Measurements from ENCODE around the gene SLC22A15. TPM values are rescaled to one million over a fixed set of nuclear protein-coding genes. Genes with fewer than 3 reads are reported as not detected.

The SLC22A15 gene
- under 1 TPM; 0.20 to 0.81 TPM for total RNA-seq

GRCh38 chr1:115976062-115976920 lies at the start of gene SLC22A15:
Gene SLC22A15 (plus strand): TSS chr1:115976513. CDS start chr1:115976628, 115 bp downstream.
- Mint-ChIP-seq H3K9me3 (no peaks in the 10 kb centered on the region), H3K27ac (peak within 1 kb of the TSS; percentile 39), H3K27me3 (peaks cover 55% of the 10 kb centered on the region), H3K36me3 (ENCODE audit: low read depth) (no peaks in the 10 kb centered on the region), H3K4me1 (peaks cover 9% of the 10 kb centered on the region), H3K4me3 (peak within 1 kb of the TSS; percentile 76)
- POLR2A ChIA-PET: no interaction called here
- DNase-seq: peak; percentile 51
- CTCF ChIA-PET: no interaction called here

- no peak overlapping the region for H3K4me3 Mint-ChIP-seq
- no peaks in the 10 kb centered on the region for H3K36me3 Mint-ChIP-seq (ENCODE audit: low read depth)
- H3K27ac Mint-ChIP-seq: no peak overlapping the region
- no peaks in the 10 kb centered on the region for H3K27me3 Mint-ChIP-seq
- ChIA-PET POLR2A (no interaction called here), CTCF (no interaction called here)
- DNase-seq: no peak
- no peaks in the 10 kb centered on the region for H3K4me1 Mint-ChIP-seq
- H3K9me3 Mint-ChIP-seq: no peaks in the 10 kb centered on the region
These were observed 48.3 kb upstream of the SLC22A15 start for GRCh38 chr1:115927971-115928370.

GRCh38 chr1:115929881-115930280 lies 46.4 kb upstream of the SLC22A15 start:
- Mint-ChIP-seq H3K4me3 (no peak overlapping the region), H3K36me3 (ENCODE audit: low read depth) (no peaks in the 10 kb centered on the region), H3K27ac (no peak overlapping the region), H3K27me3 (no peaks in the 10 kb centered on the region), H3K4me1 (no peaks in the 10 kb centered on the region), H3K9me3 (no peaks in the 10 kb centered on the region)
- CTCF ChIA-PET: no interaction called here
- DNase-seq: no peak
- POLR2A ChIA-PET: no interaction called here

GRCh38 chr1:115933625-115934024 lies 42.7 kb upstream of the SLC22A15 start:
- CTCF ChIA-PET: interaction anchor here (0.6 kb wide), 1 partner anchor 861 kb away, joined by 3 read pairs; no protein-coding TSS in a partner anchor
- no peak overlapping the region for H3K4me3 Mint-ChIP-seq

GRCh38 chr1:115939455-115939854 lies 36.9 kb upstream of the SLC22A15 start:
- no peak overlapping the region for H3K4me3 Mint-ChIP-seq
- H3K27ac Mint-ChIP-seq: no peak overlapping the region
- DNase-seq: no peak
- H3K27me3 Mint-ChIP-seq: peaks cover 10% of the 10 kb centered on the region
- H3K4me1 Mint-ChIP-seq: no peaks in the 10 kb centered on the region
- CTCF ChIA-PET: no interaction called here
- POLR2A ChIA-PET: no interaction called here
- no peaks in the 10 kb centered on the region for H3K9me3 Mint-ChIP-seq
- H3K36me3 Mint-ChIP-seq (ENCODE audit: low read depth): no peaks in the 10 kb centered on the region

More at GRCh38 chr1:115933625-115934024, 42.7 kb upstream of the SLC22A15 start:
- DNase-seq: no peak
- H3K27ac Mint-ChIP-seq: no peak overlapping the region
- H3K4me1 Mint-ChIP-seq: no peaks in the 10 kb centered on the region
- H3K36me3 Mint-ChIP-seq (ENCODE audit: low read depth): no peaks in the 10 kb centered on the region
- peaks cover 10% of the 10 kb centered on the region for H3K27me3 Mint-ChIP-seq
- no peaks in the 10 kb centered on the region for H3K9me3 Mint-ChIP-seq
- POLR2A ChIA-PET: interaction anchor here (0.6 kb wide), 1 partner anchor 28 kb away, joined by 3 read pairs; no protein-coding TSS in a partner anchor

- no peak overlapping the region for H3K4me3 Mint-ChIP-seq
- H3K27ac Mint-ChIP-seq: no peak overlapping the region
- no peaks in the 10 kb centered on the region for H3K4me1 Mint-ChIP-seq
- CTCF ChIA-PET: interaction anchor here (1.8 kb wide), 1 partner anchor 9 kb away, joined by 3 read pairs; no protein-coding TSS in a partner anchor
- POLR2A ChIA-PET: no interaction called here
- no peak for DNase-seq
- H3K36me3 Mint-ChIP-seq (ENCODE audit: low read depth): no peaks in the 10 kb centered on the region
- peaks cover 14% of the 10 kb centered on the region for H3K27me3 Mint-ChIP-seq
- H3K9me3 Mint-ChIP-seq: no peaks in the 10 kb centered on the region
These were observed 30.2 kb upstream of the SLC22A15 start for GRCh38 chr1:115946116-115946515.

GRCh38 chr1:115949156-115949555 lies 27.2 kb upstream of the SLC22A15 start:
- H3K27me3 Mint-ChIP-seq: peaks cover 14% of the 10 kb centered on the region
- H3K4me3 Mint-ChIP-seq: no peak overlapping the region
- H3K36me3 Mint-ChIP-seq (ENCODE audit: low read depth): no peaks in the 10 kb centered on the region
- ChIA-PET POLR2A (no interaction called here), CTCF (no interaction called here)
- H3K27ac Mint-ChIP-seq: no peak overlapping the region
- no peak for DNase-seq
- peaks cover 4% of the 10 kb centered on the region for H3K4me1 Mint-ChIP-seq
- H3K9me3 Mint-ChIP-seq: no peaks in the 10 kb centered on the region

GRCh38 chr1:115951560-115951959 lies 24.8 kb upstream of the SLC22A15 start:
- ChIA-PET POLR2A (no interaction called here), CTCF (no interaction called here)
- H3K9me3 Mint-ChIP-seq: no peaks in the 10 kb centered on the region
- no peak for DNase-seq
- peaks cover 16% of the 10 kb centered on the region for H3K27me3 Mint-ChIP-seq
- no peak overlapping the region for H3K27ac Mint-ChIP-seq
- H3K36me3 Mint-ChIP-seq (ENCODE audit: low read depth): no peaks in the 10 kb centered on the region
- no peak overlapping the region for H3K4me3 Mint-ChIP-seq
- H3K4me1 Mint-ChIP-seq: peaks cover 4% of the 10 kb centered on the region

- Mint-ChIP-seq H3K4me3 (no peak overlapping the region), H3K27me3 (peaks cover 19% of the 10 kb centered on the region), H3K36me3 (ENCODE audit: low read depth) (no peaks in the 10 kb centered on the region), H3K27ac (no peak overlapping the region), H3K9me3 (no peaks in the 10 kb centered on the region), H3K4me1 (peaks cover 4% of the 10 kb centered on the region)
- DNase-seq: no peak
- ChIA-PET CTCF (no interaction called here), POLR2A (no interaction called here)
These were observed 23.8 kb upstream of the SLC22A15 start for GRCh38 chr1:115952547-115952946.

GRCh38 chr1:115953180-115953579 lies 23.1 kb upstream of the SLC22A15 start:
- ChIA-PET CTCF (no interaction called here), POLR2A (no interaction called here)
- Mint-ChIP-seq H3K36me3 (ENCODE audit: low read depth) (no peaks in the 10 kb centered on the region), H3K4me1 (peaks cover 4% of the 10 kb centered on the region), H3K4me3 (no peak overlapping the region), H3K9me3 (no peaks in the 10 kb centered on the region), H3K27ac (no peak overlapping the region), H3K27me3 (peaks cover 19% of the 10 kb centered on the region)
- DNase-seq: no peak

GRCh38 chr1:115954684-115955083 lies 21.6 kb upstream of the SLC22A15 start:
- Mint-ChIP-seq H3K4me1 (peaks cover 4% of the 10 kb centered on the region), H3K9me3 (no peaks in the 10 kb centered on the region), H3K27ac (no peak overlapping the region), H3K36me3 (ENCODE audit: low read depth) (no peaks in the 10 kb centered on the region), H3K4me3 (no peak overlapping the region), H3K27me3 (peaks cover 22% of the 10 kb centered on the region)
- CTCF ChIA-PET: no interaction called here
- POLR2A ChIA-PET: no interaction called here
- DNase-seq: no peak

GRCh38 chr1:115955228-115955627 lies 21.1 kb upstream of the SLC22A15 start:
- Mint-ChIP-seq H3K27me3 (peaks cover 21% of the 10 kb centered on the region), H3K36me3 (ENCODE audit: low read depth) (no peaks in the 10 kb centered on the region), H3K4me1 (peaks cover 4% of the 10 kb centered on the region), H3K27ac (no peak overlapping the region), H3K4me3 (no peak overlapping the region), H3K9me3 (no peaks in the 10 kb centered on the region)
- ChIA-PET CTCF (no interaction called here), POLR2A (no interaction called here)
- no peak for DNase-seq

GRCh38 chr1:115958866-115959265 lies 17.4 kb upstream of the SLC22A15 start:
- H3K9me3 Mint-ChIP-seq: no peaks in the 10 kb centered on the region
- ChIA-PET CTCF (no interaction called here), POLR2A (no interaction called here)
- H3K27me3 Mint-ChIP-seq: peaks cover 42% of the 10 kb centered on the region
- no peak overlapping the region for H3K4me3 Mint-ChIP-seq
- no peaks in the 10 kb centered on the region for H3K4me1 Mint-ChIP-seq
- H3K27ac Mint-ChIP-seq: no peak overlapping the region
- DNase-seq: no peak
- no peaks in the 10 kb centered on the region for H3K36me3 Mint-ChIP-seq (ENCODE audit: low read depth)

- POLR2A ChIA-PET: no interaction called here
- DNase-seq: no peak
- Mint-ChIP-seq H3K4me3 (no peak overlapping the region), H3K9me3 (no peaks in the 10 kb centered on the region), H3K36me3 (ENCODE audit: low read depth) (no peaks in the 10 kb centered on the region), H3K4me1 (no peaks in the 10 kb centered on the region), H3K27me3 (peaks cover 54% of the 10 kb centered on the region), H3K27ac (no peak overlapping the region)
- CTCF ChIA-PET: no interaction called here
These were observed 6.8 kb upstream of the SLC22A15 start for GRCh38 chr1:115969509-115969908.
